HepG2 (cell line): ENCODE data around the gene C2orf15. TPM values are rescaled to one million over a fixed set of nuclear protein-coding genes. Genes with fewer than 3 reads are reported as not detected.

Source experiments
- CBX5 ChIP-seq: sonication (generic); formaldehyde crosslinking; IDR thresholded peaks from 2 replicates; pipeline ENCODE4 v1.4.0; 2020; ENCODE audit warnings: missing genetic modification reagents, borderline replicate concordance
- FOXK2 ChIP-seq: fragments of 450-650 bp; IDR thresholded peaks from 2 replicates; pipeline ENCODE4 v1.6.1; 2016
- HHEX ChIP-seq: IDR thresholded peaks from 2 replicates; pipeline ENCODE4 v1.6.1; 2016; ENCODE audit warnings: control low read depth
- HNF4G ChIP-seq, 2 experiments: sonication (generic) in 1 of 2; formaldehyde crosslinking in 1 of 2; IDR thresholded peaks; 2 replicates each; pipeline versions ENCODE4 v1.4.0 to v1.6.1; 2011 to 2020; ENCODE audit warnings: borderline replicate concordance in 2 of 2, low read depth in 2 of 2, mild to moderate bottlenecking in 2 of 2, low read length in 1 of 2, missing genetic modification reagents in 1 of 2, moderate library complexity in 1 of 2
- HOXA7 ChIP-seq: sonication (generic); formaldehyde crosslinking; IDR thresholded peaks from 2 replicates; pipeline ENCODE4 v1.8.1; 2022; ENCODE audit warnings: mild to moderate bottlenecking, missing genetic modification reagents, moderate library complexity
- JUND ChIP-seq: sonication (generic); formaldehyde crosslinking; IDR thresholded peaks from 2 replicates; pipeline ENCODE4 v1.8.0; 2022; ENCODE audit warnings: mild to moderate bottlenecking, missing genetic modification reagents
- NFKBIZ ChIP-seq: IDR thresholded peaks from 2 replicates; pipeline ENCODE4 v1.6.1; 2018; ENCODE audit warnings: missing genetic modification reagents, missing compliant biosample characterization
- TSC22D2 ChIP-seq: sonication (generic); formaldehyde crosslinking; IDR thresholded peaks from 2 replicates; pipeline ENCODE4 v1.5.1; 2020; ENCODE audit warnings: missing genetic modification reagents, mild to moderate bottlenecking, borderline replicate concordance
- ZBTB21 ChIP-seq: sonication (generic); formaldehyde crosslinking; IDR thresholded peaks from 2 replicates; pipeline ENCODE4 v1.4.0; 2020; ENCODE audit warnings: missing genetic modification reagents
- ZNF12 ChIP-seq: sonication (generic); formaldehyde crosslinking; IDR thresholded peaks from 2 replicates; pipeline ENCODE4 v1.5.0; 2020; ENCODE audit warnings: missing genetic modification reagents
- ZNF720 ChIP-seq: sonication (generic); formaldehyde crosslinking; IDR thresholded peaks from 2 replicates; pipeline ENCODE4 v1.4.0; 2020; ENCODE audit warnings: missing genetic modification reagents
- ZNF790 ChIP-seq: sonication (generic); formaldehyde crosslinking; IDR thresholded peaks from 2 replicates; pipeline ENCODE4 v1.8.0; 2022; ENCODE audit warnings: missing genetic modification reagents, mild to moderate bottlenecking, borderline replicate concordance
- polyA plus RNA-seq, 8 experiments: library from polyadenylated mRNA; depleted of rRNA in 3 of 8; stranded (reverse) in 7 of 8; unstranded in 1 of 8; fragments of >200 nt; fragmentation: Illumina TruSeq in 4 of 8; extraction: Trizol in 4 of 8; gene quantifications; 2 replicates each; pipeline versions ENCODE4 v1.2.1 to v1.2.3, GENCODE V29; 2011 to 2016; ENCODE audit warnings: low read depth in 4 of 8, missing spikeins in 1 of 8, mixed read lengths in 1 of 8; ENCODE audit not compliant: insufficient read depth in 1 of 8
- total RNA-seq, 5 experiments: library from RNA; depleted of rRNA; stranded (reverse); fragments of >200 nt; fragmentation: Illumina TruSeq; extraction: Trizol; gene quantifications; 2 replicates each; pipeline ENCODE4 v1.2.3, GENCODE V29; 2016; ENCODE audit warnings: low read depth in 1 of 5
- TF ChIP-seq, protein P1 (sequence below): sonication (generic); formaldehyde crosslinking; IDR thresholded peaks from 2 replicates; pipeline ENCODE4 v1.5.0; 2020; ENCODE audit warnings: mild to moderate bottlenecking, missing genetic modification reagents, borderline replicate concordance
- TF ChIP-seq, protein P2 (sequence below): sonication (generic); formaldehyde crosslinking; IDR thresholded peaks from 2 replicates; pipeline ENCODE4 v1.4.0; 2020; ENCODE audit warnings: mild to moderate bottlenecking, low read depth, missing genetic modification reagents
- TF ChIP-seq, protein P3 (sequence below): sonication (generic); formaldehyde crosslinking; IDR thresholded peaks from 2 replicates; pipeline ENCODE4 v1.4.0; 2020; ENCODE audit warnings: missing genetic modification reagents
- TF ChIP-seq, protein P4 (sequence below): IDR thresholded peaks from 2 replicates; pipeline ENCODE4 v1.6.1; 2016; ENCODE audit warnings: low read depth, borderline replicate concordance
- TF ChIP-seq, protein P5 (sequence below): IDR thresholded peaks from 2 replicates; pipeline ENCODE4 v1.6.1; 2016; ENCODE audit warnings: missing compliant biosample characterization, missing genetic modification reagents, borderline replicate concordance

Gene C2orf15
- total and polyA plus RNA-seq, 2 of the 13 experiments (the other 11 are each of a cell fraction or from before 2014, with no cell fraction given), result 5.5 to 8.3 TPM

DNA sequence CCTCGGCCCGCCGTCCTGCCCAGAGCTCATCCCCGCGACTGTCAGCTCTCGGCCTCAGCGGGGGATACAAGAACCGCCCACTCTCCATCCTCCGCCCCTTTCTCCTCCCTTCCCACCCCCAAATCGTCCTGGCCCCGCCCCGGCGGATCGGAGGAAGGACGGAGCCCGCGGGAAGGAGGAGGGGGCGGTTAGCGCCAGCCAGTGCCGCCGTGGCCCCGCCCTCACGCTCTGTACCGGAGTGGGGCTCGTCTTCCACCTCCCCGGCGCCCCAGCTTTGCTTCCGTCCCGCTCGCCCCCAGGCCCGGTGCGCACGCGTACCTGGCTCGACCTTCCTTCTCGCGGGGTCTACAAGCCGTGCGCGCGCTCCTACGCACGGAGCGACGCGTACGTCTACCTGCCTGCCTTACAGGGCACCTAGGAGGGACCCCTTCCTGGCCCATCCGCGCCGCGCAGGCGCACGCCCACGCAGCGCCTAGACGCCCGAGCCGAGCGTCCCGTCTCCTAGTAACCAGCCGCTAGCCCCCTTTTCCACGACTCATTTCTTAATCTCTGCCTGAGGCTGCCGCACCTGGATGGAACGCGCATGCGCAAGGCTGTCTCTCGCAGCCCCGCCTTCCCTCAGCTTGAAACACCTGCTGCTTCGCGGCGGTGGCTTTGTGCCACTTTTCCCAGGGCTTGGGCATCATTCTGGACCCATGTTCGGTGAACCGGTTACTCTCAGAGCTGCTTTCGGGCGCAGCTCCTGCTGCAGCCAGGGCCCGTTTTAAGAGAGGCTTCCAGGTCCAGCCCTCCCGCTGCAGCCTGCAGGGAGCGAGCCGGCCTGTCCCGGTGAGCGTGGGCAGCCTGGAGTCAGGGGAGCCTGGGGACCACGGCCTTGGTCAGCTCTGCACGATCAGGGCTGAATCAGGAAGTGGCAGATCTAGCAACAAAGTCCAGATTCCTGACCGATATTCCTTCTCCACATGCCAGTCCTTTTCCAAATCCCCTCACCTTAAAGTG lies at the start of gene C2orf15 (continued):
- TF ChIP-seq, protein P1, sequence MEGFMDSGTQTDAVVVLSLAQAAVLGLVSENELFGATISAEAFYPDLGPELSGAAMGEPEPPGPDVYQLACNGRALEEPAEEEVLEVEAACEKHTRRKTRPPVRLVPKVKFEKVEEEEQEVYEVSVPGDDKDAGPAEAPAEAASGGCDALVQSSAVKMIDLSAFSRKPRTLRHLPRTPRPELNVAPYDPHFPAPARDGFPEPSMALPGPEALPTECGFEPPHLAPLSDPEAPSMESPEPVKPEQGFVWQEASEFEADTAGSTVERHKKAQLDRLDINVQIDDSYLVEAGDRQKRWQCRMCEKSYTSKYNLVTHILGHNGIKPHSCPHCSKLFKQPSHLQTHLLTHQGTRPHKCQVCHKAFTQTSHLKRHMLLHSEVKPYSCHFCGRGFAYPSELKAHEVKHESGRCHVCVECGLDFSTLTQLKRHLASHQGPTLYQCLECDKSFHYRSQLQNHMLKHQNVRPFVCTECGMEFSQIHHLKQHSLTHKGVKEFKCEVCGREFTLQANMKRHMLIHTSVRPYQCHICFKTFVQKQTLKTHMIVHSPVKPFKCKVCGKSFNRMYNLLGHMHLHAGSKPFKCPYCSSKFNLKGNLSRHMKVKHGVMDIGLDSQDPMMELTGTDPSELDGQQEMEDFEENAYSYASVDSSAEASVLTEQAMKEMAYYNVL, result peak; percentile 69
- TF ChIP-seq ZNF720 (CRISPR knock-in tag) (no peak), ZBTB21 (CRISPR knock-in tag) (no peak), NFKBIZ (0 out of 2 replicates have a peak, but pooled peaks have one; percentile 31), FOXK2 (no peak), CBX5 (CRISPR knock-in tag) (peak; percentile 45; the same call in 1 of the 2 replicates), ZNF790 (CRISPR knock-in tag) (no peak; the same call in 1 of the 2 replicates), JUND (CRISPR knock-in tag) (no peak), HNF4G (IDR thresholded peaks at IDR 0.05; ENCODE audit: borderline replicate concordance, low read depth, low read length) (no peak), HNF4G (CRISPR knock-in tag; IDR thresholded peaks at IDR 0.05; ENCODE audit: borderline replicate concordance, low read depth) (peak; percentile 45), HHEX (CRISPR knock-in tag) (no peak), ZNF12 (0 out of 2 replicates have a peak, but pooled peaks have one; percentile 38), TSC22D2 (no peak), HOXA7 (CRISPR knock-in tag) (no peak)
- TF ChIP-seq, protein P2, sequence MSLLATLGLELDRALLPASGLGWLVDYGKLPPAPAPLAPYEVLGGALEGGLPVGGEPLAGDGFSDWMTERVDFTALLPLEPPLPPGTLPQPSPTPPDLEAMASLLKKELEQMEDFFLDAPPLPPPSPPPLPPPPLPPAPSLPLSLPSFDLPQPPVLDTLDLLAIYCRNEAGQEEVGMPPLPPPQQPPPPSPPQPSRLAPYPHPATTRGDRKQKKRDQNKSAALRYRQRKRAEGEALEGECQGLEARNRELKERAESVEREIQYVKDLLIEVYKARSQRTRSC (CRISPR knock-in tag), result peak; percentile 65; the same call in 1 of the 2 replicates
- TF ChIP-seq, protein P3, sequence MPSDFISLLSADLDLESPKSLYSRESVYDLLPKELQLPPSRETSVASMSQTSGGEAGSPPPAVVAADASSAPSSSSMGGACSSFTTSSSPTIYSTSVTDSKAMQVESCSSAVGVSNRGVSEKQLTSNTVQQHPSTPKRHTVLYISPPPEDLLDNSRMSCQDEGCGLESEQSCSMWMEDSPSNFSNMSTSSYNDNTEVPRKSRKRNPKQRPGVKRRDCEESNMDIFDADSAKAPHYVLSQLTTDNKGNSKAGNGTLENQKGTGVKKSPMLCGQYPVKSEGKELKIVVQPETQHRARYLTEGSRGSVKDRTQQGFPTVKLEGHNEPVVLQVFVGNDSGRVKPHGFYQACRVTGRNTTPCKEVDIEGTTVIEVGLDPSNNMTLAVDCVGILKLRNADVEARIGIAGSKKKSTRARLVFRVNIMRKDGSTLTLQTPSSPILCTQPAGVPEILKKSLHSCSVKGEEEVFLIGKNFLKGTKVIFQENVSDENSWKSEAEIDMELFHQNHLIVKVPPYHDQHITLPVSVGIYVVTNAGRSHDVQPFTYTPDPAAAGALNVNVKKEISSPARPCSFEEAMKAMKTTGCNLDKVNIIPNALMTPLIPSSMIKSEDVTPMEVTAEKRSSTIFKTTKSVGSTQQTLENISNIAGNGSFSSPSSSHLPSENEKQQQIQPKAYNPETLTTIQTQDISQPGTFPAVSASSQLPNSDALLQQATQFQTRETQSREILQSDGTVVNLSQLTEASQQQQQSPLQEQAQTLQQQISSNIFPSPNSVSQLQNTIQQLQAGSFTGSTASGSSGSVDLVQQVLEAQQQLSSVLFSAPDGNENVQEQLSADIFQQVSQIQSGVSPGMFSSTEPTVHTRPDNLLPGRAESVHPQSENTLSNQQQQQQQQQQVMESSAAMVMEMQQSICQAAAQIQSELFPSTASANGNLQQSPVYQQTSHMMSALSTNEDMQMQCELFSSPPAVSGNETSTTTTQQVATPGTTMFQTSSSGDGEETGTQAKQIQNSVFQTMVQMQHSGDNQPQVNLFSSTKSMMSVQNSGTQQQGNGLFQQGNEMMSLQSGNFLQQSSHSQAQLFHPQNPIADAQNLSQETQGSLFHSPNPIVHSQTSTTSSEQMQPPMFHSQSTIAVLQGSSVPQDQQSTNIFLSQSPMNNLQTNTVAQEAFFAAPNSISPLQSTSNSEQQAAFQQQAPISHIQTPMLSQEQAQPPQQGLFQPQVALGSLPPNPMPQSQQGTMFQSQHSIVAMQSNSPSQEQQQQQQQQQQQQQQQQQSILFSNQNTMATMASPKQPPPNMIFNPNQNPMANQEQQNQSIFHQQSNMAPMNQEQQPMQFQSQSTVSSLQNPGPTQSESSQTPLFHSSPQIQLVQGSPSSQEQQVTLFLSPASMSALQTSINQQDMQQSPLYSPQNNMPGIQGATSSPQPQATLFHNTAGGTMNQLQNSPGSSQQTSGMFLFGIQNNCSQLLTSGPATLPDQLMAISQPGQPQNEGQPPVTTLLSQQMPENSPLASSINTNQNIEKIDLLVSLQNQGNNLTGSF (CRISPR knock-in tag), result peak; percentile 69
- TF ChIP-seq, protein P4, sequence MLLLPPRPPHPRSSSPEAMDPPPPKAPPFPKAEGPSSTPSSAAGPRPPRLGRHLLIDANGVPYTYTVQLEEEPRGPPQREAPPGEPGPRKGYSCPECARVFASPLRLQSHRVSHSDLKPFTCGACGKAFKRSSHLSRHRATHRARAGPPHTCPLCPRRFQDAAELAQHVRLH (CRISPR knock-in tag), result peak; percentile 81; the same call in 1 of the 2 replicates
- TF ChIP-seq, protein P5, sequence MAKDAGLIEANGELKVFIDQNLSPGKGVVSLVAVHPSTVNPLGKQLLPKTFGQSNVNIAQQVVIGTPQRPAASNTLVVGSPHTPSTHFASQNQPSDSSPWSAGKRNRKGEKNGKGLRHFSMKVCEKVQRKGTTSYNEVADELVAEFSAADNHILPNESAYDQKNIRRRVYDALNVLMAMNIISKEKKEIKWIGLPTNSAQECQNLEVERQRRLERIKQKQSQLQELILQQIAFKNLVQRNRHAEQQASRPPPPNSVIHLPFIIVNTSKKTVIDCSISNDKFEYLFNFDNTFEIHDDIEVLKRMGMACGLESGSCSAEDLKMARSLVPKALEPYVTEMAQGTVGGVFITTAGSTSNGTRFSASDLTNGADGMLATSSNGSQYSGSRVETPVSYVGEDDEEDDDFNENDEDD (CRISPR knock-in tag), result peak; percentile 80
